Spleen (tissue), 7 donors: Measurements from ENCODE around the gene TM7SF3.

Source experiments
- POLR2A ChIP-seq, 3 donors: fragments of 450-650 bp; IDR thresholded peaks; one replicate each; pipeline ENCODE4 v1.5.1; 2017; ENCODE audit warnings: antibody characterized with exemption in 3 of 3, mild to moderate bottlenecking in 1 of 3
- POLR2AphosphoS5 ChIP-seq, 3 donors: sonication (generic); formaldehyde crosslinking; IDR thresholded peaks; one replicate each; pipeline ENCODE4 v1.5.1; 2017; ENCODE audit warnings: antibody characterized with exemption in 3 of 3
- TF ChIP-seq, protein P1 (sequence below), 11 experiments: fragments of 200-600 bp in 7 of 11; fragments of 450-650 bp in 4 of 11; sonication (generic) in 4 of 11; IDR thresholded peaks in 8 of 11; conservative IDR thresholded peaks in 3 of 11; 1 replicate in 7 of 11; 2 replicates in 4 of 11; pipeline versions ENCODE4 v1.4.0 to v1.8.0; 2016 to 2021; ENCODE audit warnings: antibody characterized with exemption in 11 of 11, inconsistent platforms in 4 of 11, mild to moderate bottlenecking in 1 of 11
- donor health status: DM: no; HTN: no; CAD: no; lungs with moderate emphysema.
- donor health status: DM: no; HTN: no; CAD: no.
- donor health status: DM: no; HTN: no; CAD: no.

- TF ChIP-seq, protein P1, sequence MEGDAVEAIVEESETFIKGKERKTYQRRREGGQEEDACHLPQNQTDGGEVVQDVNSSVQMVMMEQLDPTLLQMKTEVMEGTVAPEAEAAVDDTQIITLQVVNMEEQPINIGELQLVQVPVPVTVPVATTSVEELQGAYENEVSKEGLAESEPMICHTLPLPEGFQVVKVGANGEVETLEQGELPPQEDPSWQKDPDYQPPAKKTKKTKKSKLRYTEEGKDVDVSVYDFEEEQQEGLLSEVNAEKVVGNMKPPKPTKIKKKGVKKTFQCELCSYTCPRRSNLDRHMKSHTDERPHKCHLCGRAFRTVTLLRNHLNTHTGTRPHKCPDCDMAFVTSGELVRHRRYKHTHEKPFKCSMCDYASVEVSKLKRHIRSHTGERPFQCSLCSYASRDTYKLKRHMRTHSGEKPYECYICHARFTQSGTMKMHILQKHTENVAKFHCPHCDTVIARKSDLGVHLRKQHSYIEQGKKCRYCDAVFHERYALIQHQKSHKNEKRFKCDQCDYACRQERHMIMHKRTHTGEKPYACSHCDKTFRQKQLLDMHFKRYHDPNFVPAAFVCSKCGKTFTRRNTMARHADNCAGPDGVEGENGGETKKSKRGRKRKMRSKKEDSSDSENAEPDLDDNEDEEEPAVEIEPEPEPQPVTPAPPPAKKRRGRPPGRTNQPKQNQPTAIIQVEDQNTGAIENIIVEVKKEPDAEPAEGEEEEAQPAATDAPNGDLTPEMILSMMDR (IDR thresholded peaks at IDR 0.05 in 8 of 11, conservative IDR thresholded peaks at IDR 0.05 in 3 of 11): no peak
- no peak for TF ChIP-seq POLR2AphosphoS5 (IDR thresholded peaks at IDR 0.05)
- TF ChIP-seq POLR2A (IDR thresholded peaks at IDR 0.05): no peak
Observed at GRCh38 chr12:27034607-27035293, 20.6 kb upstream of the TM7SF3 start.
